Measurements from ENCODE around the gene ZNF385B.

The ZNF385B gene

DNA sequence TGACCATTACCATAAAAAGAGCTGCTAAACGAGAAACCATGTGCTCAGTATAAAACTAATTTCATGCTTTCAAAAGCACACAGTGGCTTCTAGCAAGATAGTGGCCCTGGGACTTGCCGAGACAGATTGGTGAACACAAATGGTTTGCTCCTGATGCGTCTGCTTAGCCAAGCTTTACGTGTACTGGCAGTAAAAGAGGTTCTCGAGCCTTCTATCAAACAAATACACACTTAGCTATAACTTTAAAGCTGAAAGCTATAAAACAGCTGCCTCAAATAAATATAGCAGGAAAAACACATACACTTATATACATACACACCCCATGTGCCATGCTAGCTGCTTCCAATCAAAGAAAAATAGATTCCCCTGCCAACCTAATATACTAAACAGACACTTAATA lies 117.0 kb downstream of the ZNF385B start:
- TF ChIP-seq, protein P1, sequence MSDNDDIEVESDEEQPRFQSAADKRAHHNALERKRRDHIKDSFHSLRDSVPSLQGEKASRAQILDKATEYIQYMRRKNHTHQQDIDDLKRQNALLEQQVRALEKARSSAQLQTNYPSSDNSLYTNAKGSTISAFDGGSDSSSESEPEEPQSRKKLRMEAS (IDR thresholded peaks at IDR 0.05), result no peak
- TF ChIP-seq TEAD4 (IDR thresholded peaks at IDR 0.05) (no peak), CEBPB (IDR thresholded peaks at IDR 0.05) (no peak), TAF1 (IDR thresholded peaks at IDR 0.05; ENCODE audit: low read depth) (no peak)

DNA sequence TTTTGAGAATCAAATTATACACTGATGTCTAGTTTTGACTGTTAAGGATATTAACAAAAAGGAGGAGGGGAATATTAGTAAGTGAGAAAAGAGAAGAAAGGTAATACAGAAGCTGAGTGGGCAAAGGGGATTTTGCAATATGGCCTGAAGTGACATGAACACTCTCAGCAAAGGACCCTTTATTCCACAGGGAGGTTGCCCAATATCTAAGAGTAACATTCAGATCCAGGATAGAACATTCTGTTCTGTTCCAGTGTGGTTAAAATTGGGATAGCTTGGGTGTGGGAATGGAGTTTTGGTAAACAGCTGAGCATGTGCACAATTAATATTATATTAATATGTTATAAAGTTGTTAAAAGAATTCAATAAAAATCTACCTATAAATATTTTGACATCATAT lies 120.1 kb downstream of the ZNF385B start:
- TF ChIP-seq CEBPB (IDR thresholded peaks at IDR 0.05) (no peak), RAD21 (IDR thresholded peaks at IDR 0.05; ENCODE audit: low read depth) (no peak), TCF12 (IDR thresholded peaks at IDR 0.05; ENCODE audit: low read depth) (no peak), YY1 (IDR thresholded peaks at IDR 0.05; ENCODE audit: low read depth) (no peak), EP300 (IDR thresholded peaks at IDR 0.05; ENCODE audit: borderline replicate concordance) (no peak), EGR1 (IDR thresholded peaks at IDR 0.05) (no peak), TAF1 (IDR thresholded peaks at IDR 0.05; ENCODE audit: low read depth) (no peak), CREB1 (IDR thresholded peaks at IDR 0.05; ENCODE audit: low read depth) (no peak), ZBTB7A (IDR thresholded peaks at IDR 0.05; ENCODE audit: low read depth) (no peak), NFIC (IDR thresholded peaks at IDR 0.05) (no peak), REST (IDR thresholded peaks at IDR 0.05; ENCODE audit: low read depth) (no peak), TEAD4 (IDR thresholded peaks at IDR 0.05) (no peak), USF1 (IDR thresholded peaks at IDR 0.05) (no peak), FOXM1 (IDR thresholded peaks at IDR 0.05; ENCODE audit: borderline replicate concordance, low read depth) (no peak)
- TF ChIP-seq, protein P1 (IDR thresholded peaks at IDR 0.05), result no peak

DNA sequence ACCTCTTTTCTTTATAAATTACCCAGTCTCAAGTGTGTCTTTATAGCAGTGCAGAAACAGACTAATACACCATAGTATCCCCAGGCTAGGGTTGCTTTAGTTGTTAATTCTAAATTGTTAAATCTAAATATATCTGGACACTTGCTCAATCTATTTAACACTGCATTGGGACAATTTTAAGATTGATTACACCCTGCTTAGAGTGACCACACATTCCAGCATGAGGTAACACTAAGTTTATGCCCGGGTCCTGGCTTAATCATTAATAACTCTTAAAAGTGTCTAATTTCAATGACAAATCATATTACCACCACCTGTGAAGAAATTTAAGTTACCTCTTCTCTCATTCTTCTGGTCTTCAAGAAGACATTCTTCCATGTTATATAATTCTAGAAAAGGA lies 131.4 kb downstream of the ZNF385B start:
- no peak for TF ChIP-seq EGR1 (IDR thresholded peaks at IDR 0.05)
- TF ChIP-seq RAD21 (IDR thresholded peaks at IDR 0.05; ENCODE audit: low read depth), result no peak
- TF ChIP-seq, protein P1 (IDR thresholded peaks at IDR 0.05), result no peak
- no peak for TF ChIP-seq FOXM1 (IDR thresholded peaks at IDR 0.05; ENCODE audit: borderline replicate concordance, low read depth)
- TF ChIP-seq YY1 (IDR thresholded peaks at IDR 0.05; ENCODE audit: low read depth), result no peak
- no peak for TF ChIP-seq ZBTB7A (IDR thresholded peaks at IDR 0.05; ENCODE audit: low read depth)
- TF ChIP-seq TCF12 (IDR thresholded peaks at IDR 0.05; ENCODE audit: low read depth), result no peak
- TF ChIP-seq TEAD4 (IDR thresholded peaks at IDR 0.05), result no peak
- no peak for TF ChIP-seq NFIC (IDR thresholded peaks at IDR 0.05)
- TF ChIP-seq CREB1 (IDR thresholded peaks at IDR 0.05; ENCODE audit: low read depth), result no peak
- no peak for TF ChIP-seq CEBPB (IDR thresholded peaks at IDR 0.05)
- TF ChIP-seq TAF1 (IDR thresholded peaks at IDR 0.05; ENCODE audit: low read depth), result no peak
- TF ChIP-seq EP300 (IDR thresholded peaks at IDR 0.05; ENCODE audit: borderline replicate concordance), result no peak
- TF ChIP-seq USF1 (IDR thresholded peaks at IDR 0.05), result no peak
- no peak for TF ChIP-seq REST (IDR thresholded peaks at IDR 0.05; ENCODE audit: low read depth)

GRCh38 chr2:179726461-179727180 lies 134.8 kb downstream of the ZNF385B start:
- TF ChIP-seq REST (IDR thresholded peaks at IDR 0.05; ENCODE audit: low read depth) (no peak), ZBTB7A (IDR thresholded peaks at IDR 0.05; ENCODE audit: low read depth) (no peak), CEBPB (IDR thresholded peaks at IDR 0.05) (no peak), TAF1 (IDR thresholded peaks at IDR 0.05; ENCODE audit: low read depth) (no peak), TCF12 (IDR thresholded peaks at IDR 0.05; ENCODE audit: low read depth) (no peak), CREB1 (IDR thresholded peaks at IDR 0.05; ENCODE audit: low read depth) (no peak), USF1 (IDR thresholded peaks at IDR 0.05) (no peak), TEAD4 (IDR thresholded peaks at IDR 0.05) (no peak), YY1 (IDR thresholded peaks at IDR 0.05; ENCODE audit: low read depth) (no peak), RAD21 (IDR thresholded peaks at IDR 0.05; ENCODE audit: low read depth) (no peak), EGR1 (IDR thresholded peaks at IDR 0.05) (no peak), NFIC (IDR thresholded peaks at IDR 0.05) (no peak), EP300 (IDR thresholded peaks at IDR 0.05; ENCODE audit: borderline replicate concordance) (no peak), FOXM1 (IDR thresholded peaks at IDR 0.05; ENCODE audit: borderline replicate concordance, low read depth) (no peak)
- TF ChIP-seq, protein P1 (IDR thresholded peaks at IDR 0.05), result no peak

Data from Ishikawa (cell line).